Thyroid gland (tissue), 4 donors: ENCODE data around the gene AK8.

Experiments used
- POLR2A ChIP-seq, 2 donors: fragments of 450-650 bp; IDR thresholded peaks; one replicate each; pipeline ENCODE4 v1.6.1; 2017; ENCODE audit warnings: antibody characterized with exemption in 2 of 2, mild to moderate bottlenecking in 2 of 2, moderate library complexity in 1 of 2
- TF ChIP-seq, protein P1 (sequence below), 6 experiments: fragments of 200-600 bp in 3 of 6; fragments of 450-650 bp in 3 of 6; sonication (generic) in 3 of 6; IDR thresholded peaks; one replicate each; pipeline ENCODE4 v1.5.1; 2016 to 2019; ENCODE audit warnings: antibody characterized with exemption in 6 of 6, mild to moderate bottlenecking in 2 of 6, inconsistent platforms in 1 of 6, moderate library complexity in 1 of 6

GRCh38 chr9:132752877-132753592, 125.0 kb downstream of the AK8 start:
- TF ChIP-seq, protein P1, sequence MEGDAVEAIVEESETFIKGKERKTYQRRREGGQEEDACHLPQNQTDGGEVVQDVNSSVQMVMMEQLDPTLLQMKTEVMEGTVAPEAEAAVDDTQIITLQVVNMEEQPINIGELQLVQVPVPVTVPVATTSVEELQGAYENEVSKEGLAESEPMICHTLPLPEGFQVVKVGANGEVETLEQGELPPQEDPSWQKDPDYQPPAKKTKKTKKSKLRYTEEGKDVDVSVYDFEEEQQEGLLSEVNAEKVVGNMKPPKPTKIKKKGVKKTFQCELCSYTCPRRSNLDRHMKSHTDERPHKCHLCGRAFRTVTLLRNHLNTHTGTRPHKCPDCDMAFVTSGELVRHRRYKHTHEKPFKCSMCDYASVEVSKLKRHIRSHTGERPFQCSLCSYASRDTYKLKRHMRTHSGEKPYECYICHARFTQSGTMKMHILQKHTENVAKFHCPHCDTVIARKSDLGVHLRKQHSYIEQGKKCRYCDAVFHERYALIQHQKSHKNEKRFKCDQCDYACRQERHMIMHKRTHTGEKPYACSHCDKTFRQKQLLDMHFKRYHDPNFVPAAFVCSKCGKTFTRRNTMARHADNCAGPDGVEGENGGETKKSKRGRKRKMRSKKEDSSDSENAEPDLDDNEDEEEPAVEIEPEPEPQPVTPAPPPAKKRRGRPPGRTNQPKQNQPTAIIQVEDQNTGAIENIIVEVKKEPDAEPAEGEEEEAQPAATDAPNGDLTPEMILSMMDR (IDR thresholded peaks at IDR 0.05): no peak
- TF ChIP-seq POLR2A (IDR thresholded peaks at IDR 0.05): no peak
